ENCODE data around the gene LUZP1. TPM values are rescaled to one million over a fixed set of nuclear protein-coding genes. Genes with fewer than 3 reads are reported as not detected.

Gene LUZP1
- total RNA-seq, 4 donors from 2014 or later: 28.3 to 46.4 (median 33.3) TPM

DNA sequence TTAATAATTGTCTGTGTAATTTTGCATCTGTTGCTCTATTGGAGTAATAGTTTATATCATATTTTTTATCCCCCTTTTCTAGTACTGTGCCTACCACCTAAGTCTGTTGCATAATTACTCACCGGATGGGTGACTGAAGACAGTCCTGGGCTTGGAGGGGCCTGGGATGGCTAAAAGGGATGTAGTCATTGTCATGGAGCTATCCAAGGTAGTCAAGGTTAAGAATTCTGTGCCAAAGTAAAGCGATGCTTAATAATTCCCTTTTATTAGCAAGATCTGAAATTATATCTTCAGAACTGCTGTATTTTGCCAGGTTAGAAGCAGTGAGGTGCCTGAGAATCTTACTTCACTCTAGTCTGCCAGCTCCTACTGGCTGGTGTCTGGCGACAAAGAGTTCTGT, 87.8 kb downstream of the LUZP1 start:
- no peak overlapping the region for H3K27ac ChIP-seq
- peaks cover 0 to 42% (median 14%) of the 10 kb centered on the region in 4 donors for H3K36me3 ChIP-seq
- WGBS, 2 donors (ENCODE audit: low coverage in 1 of 2): 96 to 100% methylated on average over 2 to 3 of the region's 3 CpGs
- TF ChIP-seq POLR2AphosphoS5 (IDR thresholded peaks at IDR 0.05) (no peak), EP300 (IDR thresholded peaks at IDR 0.05; ENCODE audit: low read depth) (no peak), POLR2A (IDR thresholded peaks at IDR 0.05) (no peak)
- TF ChIP-seq, protein P1, sequence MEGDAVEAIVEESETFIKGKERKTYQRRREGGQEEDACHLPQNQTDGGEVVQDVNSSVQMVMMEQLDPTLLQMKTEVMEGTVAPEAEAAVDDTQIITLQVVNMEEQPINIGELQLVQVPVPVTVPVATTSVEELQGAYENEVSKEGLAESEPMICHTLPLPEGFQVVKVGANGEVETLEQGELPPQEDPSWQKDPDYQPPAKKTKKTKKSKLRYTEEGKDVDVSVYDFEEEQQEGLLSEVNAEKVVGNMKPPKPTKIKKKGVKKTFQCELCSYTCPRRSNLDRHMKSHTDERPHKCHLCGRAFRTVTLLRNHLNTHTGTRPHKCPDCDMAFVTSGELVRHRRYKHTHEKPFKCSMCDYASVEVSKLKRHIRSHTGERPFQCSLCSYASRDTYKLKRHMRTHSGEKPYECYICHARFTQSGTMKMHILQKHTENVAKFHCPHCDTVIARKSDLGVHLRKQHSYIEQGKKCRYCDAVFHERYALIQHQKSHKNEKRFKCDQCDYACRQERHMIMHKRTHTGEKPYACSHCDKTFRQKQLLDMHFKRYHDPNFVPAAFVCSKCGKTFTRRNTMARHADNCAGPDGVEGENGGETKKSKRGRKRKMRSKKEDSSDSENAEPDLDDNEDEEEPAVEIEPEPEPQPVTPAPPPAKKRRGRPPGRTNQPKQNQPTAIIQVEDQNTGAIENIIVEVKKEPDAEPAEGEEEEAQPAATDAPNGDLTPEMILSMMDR (IDR thresholded peaks at IDR 0.05): no peak
- intact Hi-C loops (cut with DNase I; ENCODE audit: low total_unique reads): no loop called here
- H3K4me3 ChIP-seq: no peak overlapping the region
- no peaks in the 10 kb centered on the region for H3K9me3 ChIP-seq
- no peak for DNase-seq
- in situ Hi-C loops (cut with MboI; ENCODE audit: low pct_ligation_motif_present in 1 of 4, low pct_unique_long_range_greater_than_20kb in 1 of 4, low sequenced_read_pairs in 3 of 4): no loop called here
- peaks cover 0 to 4% (median 0%) of the 10 kb centered on the region in 4 donors for H3K4me1 ChIP-seq
- H3K27me3 ChIP-seq: no peaks in the 10 kb centered on the region

DNA sequence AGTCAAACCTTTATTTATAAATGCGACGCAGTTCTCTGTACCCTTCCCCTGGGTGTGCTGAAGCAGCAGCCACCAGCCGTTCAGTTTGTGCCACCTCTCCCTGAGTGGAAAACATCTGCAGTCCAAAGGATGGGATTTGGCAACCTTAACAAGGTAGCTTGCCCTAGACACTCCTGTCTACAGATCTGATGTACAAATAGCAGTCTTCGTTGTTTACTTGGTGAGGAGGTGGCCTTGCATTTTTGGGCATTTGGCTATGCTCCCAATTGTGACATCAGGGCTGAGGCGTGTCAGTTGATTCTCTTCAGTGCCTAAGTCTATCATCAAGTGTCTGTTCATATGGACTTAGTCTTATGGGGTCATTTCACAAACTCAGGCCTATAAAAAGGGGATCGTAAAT, 89.6 kb downstream of the LUZP1 start:
- WGBS, 2 donors (ENCODE audit: low coverage in 1 of 2): 83 to 85% methylated on average over 4 to 6 of the region's 6 CpGs
- H3K36me3 ChIP-seq: peaks cover 0 to 42% (median 14%) of the 10 kb centered on the region in 4 donors
- DNase-seq: no peak
- no peak overlapping the region for H3K4me3 ChIP-seq
- TF ChIP-seq POLR2AphosphoS5 (IDR thresholded peaks at IDR 0.05): no peak
- no peak for TF ChIP-seq POLR2A (IDR thresholded peaks at IDR 0.05)
- TF ChIP-seq EP300 (IDR thresholded peaks at IDR 0.05; ENCODE audit: low read depth): no peak
- TF ChIP-seq, protein P1 (IDR thresholded peaks at IDR 0.05): no peak
- intact Hi-C loops (cut with DNase I; ENCODE audit: low total_unique reads) (no loop called here), in situ Hi-C loops (cut with MboI; ENCODE audit: low pct_ligation_motif_present in 1 of 4, low pct_unique_long_range_greater_than_20kb in 1 of 4, low sequenced_read_pairs in 3 of 4) (no loop called here)
- peaks cover 0 to 3% (median 0%) of the 10 kb centered on the region in 4 donors for H3K4me1 ChIP-seq
- no peaks in the 10 kb centered on the region for H3K27me3 ChIP-seq
- no peaks in the 10 kb centered on the region for H3K9me3 ChIP-seq
- H3K27ac ChIP-seq: no peak overlapping the region

DNA sequence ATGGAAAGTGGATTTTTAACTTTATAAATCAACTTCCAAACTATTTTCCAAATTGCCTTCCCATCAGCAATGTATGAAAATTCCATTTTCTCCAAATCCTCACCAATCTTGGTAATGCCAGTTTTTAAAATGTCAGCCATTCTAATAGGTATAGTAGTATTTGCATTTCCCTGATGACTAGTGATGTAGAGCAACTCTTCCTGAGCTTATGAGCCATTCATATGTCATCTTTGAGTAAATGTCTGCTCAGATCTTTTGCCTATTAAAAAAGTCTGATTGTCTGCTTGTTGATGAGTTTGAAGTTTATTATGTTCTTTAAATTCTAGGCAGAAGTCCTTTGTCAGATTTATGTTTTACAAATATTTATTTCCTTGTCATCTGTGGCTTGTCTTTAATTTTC, 94.6 kb downstream of the LUZP1 start:
- no peaks in the 10 kb centered on the region for H3K4me1 ChIP-seq
- H3K36me3 ChIP-seq: peaks cover 0 to 45% (median 21%) of the 10 kb centered on the region in 4 donors
- no peaks in the 10 kb centered on the region for H3K27me3 ChIP-seq
- in situ Hi-C loops (cut with MboI; ENCODE audit: low pct_ligation_motif_present in 1 of 4, low pct_unique_long_range_greater_than_20kb in 1 of 4, low sequenced_read_pairs in 3 of 4) (no loop called here), intact Hi-C loops (cut with DNase I; ENCODE audit: low total_unique reads) (no loop called here)
- no peaks in the 10 kb centered on the region for H3K9me3 ChIP-seq
- no peak overlapping the region for H3K27ac ChIP-seq
- no peak for DNase-seq
- TF ChIP-seq POLR2A (IDR thresholded peaks at IDR 0.05) (no peak), EP300 (IDR thresholded peaks at IDR 0.05; ENCODE audit: low read depth) (no peak), POLR2AphosphoS5 (IDR thresholded peaks at IDR 0.05) (no peak)
- TF ChIP-seq, protein P1 (IDR thresholded peaks at IDR 0.05): no peak
- no peak overlapping the region for H3K4me3 ChIP-seq

DNA sequence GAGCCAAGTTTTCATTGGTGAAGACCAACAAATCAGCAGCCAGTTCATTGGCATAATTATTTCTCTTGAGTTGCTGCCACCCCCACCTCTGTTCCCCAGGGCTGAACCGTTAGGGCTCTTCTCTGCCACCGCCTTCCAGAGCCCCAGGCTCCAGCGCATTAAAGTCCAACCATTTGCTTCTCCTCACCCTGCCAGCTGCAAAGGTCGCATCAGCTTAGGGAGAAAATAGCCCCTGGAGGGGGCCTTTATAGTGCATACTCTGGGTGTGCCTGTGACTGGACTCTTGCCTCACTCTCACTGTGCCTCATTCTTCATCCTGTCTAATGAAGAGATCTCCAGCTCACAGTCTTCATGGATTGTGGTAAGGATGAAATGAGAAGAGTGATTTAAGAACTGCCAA, 99.0 kb downstream of the LUZP1 start:
- 93% methylated on average over 4 of the region's 4 CpGs; no CpG with 5 or more reads in 1 of the 2 donors for whole genome bisulfite sequencing, 2 donors (ENCODE audit: low coverage in 1 of 2)
- H3K4me1 ChIP-seq: no peaks in the 10 kb centered on the region
- H3K36me3 ChIP-seq: peaks cover 0 to 50% (median 18%) of the 10 kb centered on the region in 4 donors

DNA sequence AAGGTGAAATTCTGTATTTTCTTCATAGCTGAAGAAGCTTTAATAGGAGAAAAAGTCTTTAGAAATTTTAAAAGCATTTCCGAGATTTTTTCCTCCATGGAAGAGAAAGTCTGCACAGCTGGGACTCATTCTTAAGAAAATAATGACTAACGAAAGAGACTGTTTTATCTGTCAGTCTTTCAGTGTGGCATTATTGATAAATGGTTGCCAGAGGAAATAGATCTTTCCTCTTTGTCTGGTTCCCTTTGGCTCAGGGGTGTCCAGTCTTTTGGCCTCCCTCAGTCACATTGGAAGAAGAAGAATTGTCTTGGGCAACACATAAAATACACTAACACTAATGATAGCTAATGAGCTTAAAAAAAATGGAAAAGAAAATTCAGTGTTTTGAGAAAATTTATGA, 99.5 kb downstream of the LUZP1 start:
- Histone ChIP-seq H3K4me3 (no peak overlapping the region), H3K27me3 (no peaks in the 10 kb centered on the region), H3K9me3 (no peaks in the 10 kb centered on the region), H3K27ac (no peak overlapping the region), H3K4me1 (no peaks in the 10 kb centered on the region), H3K36me3 (peaks cover 0 to 50% (median 18%) of the 10 kb centered on the region in 4 donors)
- WGBS, 2 donors (ENCODE audit: low coverage in 1 of 2): 92 to 97% methylated on average over 2 of the region's 2 CpGs
- no peak for DNase-seq
- in situ Hi-C loops (cut with MboI; ENCODE audit: low pct_ligation_motif_present in 1 of 4, low pct_unique_long_range_greater_than_20kb in 1 of 4, low sequenced_read_pairs in 3 of 4): no loop called here
- TF ChIP-seq, protein P1 (IDR thresholded peaks at IDR 0.05): no peak
- TF ChIP-seq POLR2AphosphoS5 (IDR thresholded peaks at IDR 0.05): no peak
- TF ChIP-seq POLR2A (IDR thresholded peaks at IDR 0.05): no peak
- TF ChIP-seq EP300 (IDR thresholded peaks at IDR 0.05; ENCODE audit: low read depth): no peak
- intact Hi-C loops (cut with DNase I; ENCODE audit: low total_unique reads): no loop called here

More for the DNA sequence above, 99.0 kb downstream of the LUZP1 start:
- Histone ChIP-seq H3K9me3 (no peaks in the 10 kb centered on the region), H3K27me3 (no peaks in the 10 kb centered on the region), H3K4me3 (no peak overlapping the region), H3K27ac (no peak overlapping the region)
- intact Hi-C loops (cut with DNase I; ENCODE audit: low total_unique reads): no loop called here
- no peak for TF ChIP-seq POLR2A (IDR thresholded peaks at IDR 0.05)
- no peak for TF ChIP-seq EP300 (IDR thresholded peaks at IDR 0.05; ENCODE audit: low read depth)
- in situ Hi-C loops (cut with MboI; ENCODE audit: low pct_ligation_motif_present in 1 of 4, low pct_unique_long_range_greater_than_20kb in 1 of 4, low sequenced_read_pairs in 3 of 4): no loop called here
- DNase-seq: no peak

All from transverse colon (tissue), 4 donors.